ENCODE data around the gene SMIM28.
"Not testable (repeated sequence)": the region's sequence is repeated elsewhere in the genome, so short reads cannot be mapped to it uniquely, and the experiment has no call there.

SMIM28 gene

GRCh38 chr6:138418118-138418742, 40.5 kb downstream of the SMIM28 start:
- no peak overlapping the region for H3K27ac ChIP-seq
- DNase-seq (ENCODE audit: low read depth, low spot score): no peak
- H3K9me3 ChIP-seq (ENCODE audit: low read depth, low read length): no peaks in the 10 kb centered on the region
- H3K36me3 ChIP-seq (ENCODE audit: insufficient read depth, low read length): no peaks in the 10 kb centered on the region
- TF ChIP-seq FOXP2 (optimal IDR thresholded peaks at IDR 0.05; ENCODE audit: control extremely low read depth, extremely low read length, insufficient read depth): no peak
- no peak for TF ChIP-seq POLR2AphosphoS5 (IDR thresholded peaks at IDR 0.05; ENCODE audit: borderline replicate concordance, low read depth, low read length)
- TF ChIP-seq EZH2 (IDR thresholded peaks at IDR 0.05): no peak
- H3K9ac ChIP-seq (ENCODE audit: insufficient read length): no peak overlapping the region
- no peak overlapping the region for H3K4me3 ChIP-seq

- DNase-seq (ENCODE audit: low read depth, low spot score): no peak
These were observed 42.1 kb downstream of the SMIM28 start for GRCh38 chr6:138419766-138420165.

GRCh38 chr6:138420356-138420755, 42.7 kb downstream of the SMIM28 start:
- H3K4me3 ChIP-seq: no peak overlapping the region
- no peak for DNase-seq (ENCODE audit: low read depth, low spot score)
- no peak overlapping the region for H3K9ac ChIP-seq (ENCODE audit: insufficient read length)
- H3K27ac ChIP-seq: no peak overlapping the region
- H3K9me3 ChIP-seq (ENCODE audit: low read depth, low read length): no peaks in the 10 kb centered on the region
- TF ChIP-seq POLR2AphosphoS5 (IDR thresholded peaks at IDR 0.05; ENCODE audit: borderline replicate concordance, low read depth, low read length): no peak
- TF ChIP-seq EZH2 (IDR thresholded peaks at IDR 0.05): no peak
- no peak for TF ChIP-seq FOXP2 (optimal IDR thresholded peaks at IDR 0.05; ENCODE audit: control extremely low read depth, extremely low read length, insufficient read depth)
- no peaks in the 10 kb centered on the region; the same call in 1 of the 2 replicates for H3K36me3 ChIP-seq (ENCODE audit: insufficient read depth, low read length)

More at GRCh38 chr6:138419766-138420165, 42.1 kb downstream of the SMIM28 start:
- Histone ChIP-seq H3K9ac (ENCODE audit: insufficient read length) (no peak overlapping the region), H3K27ac (no peak overlapping the region), H3K9me3 (ENCODE audit: low read depth, low read length) (no peaks in the 10 kb centered on the region), H3K4me3 (no peak overlapping the region), H3K36me3 (ENCODE audit: insufficient read depth, low read length) (no peaks in the 10 kb centered on the region; the same call in 1 of the 2 replicates)
- TF ChIP-seq POLR2AphosphoS5 (IDR thresholded peaks at IDR 0.05; ENCODE audit: borderline replicate concordance, low read depth, low read length) (no peak), EZH2 (IDR thresholded peaks at IDR 0.05) (no peak), FOXP2 (optimal IDR thresholded peaks at IDR 0.05; ENCODE audit: control extremely low read depth, extremely low read length, insufficient read depth) (no peak)

- TF ChIP-seq POLR2AphosphoS5 (IDR thresholded peaks at IDR 0.05; ENCODE audit: borderline replicate concordance, low read depth, low read length) (no peak), FOXP2 (optimal IDR thresholded peaks at IDR 0.05; ENCODE audit: control extremely low read depth, extremely low read length, insufficient read depth) (no peak), EZH2 (IDR thresholded peaks at IDR 0.05) (no peak)
- H3K4me3 ChIP-seq: no peak overlapping the region
- DNase-seq (ENCODE audit: low read depth, low spot score): no peak
- no peaks in the 10 kb centered on the region for H3K9me3 ChIP-seq (ENCODE audit: low read depth, low read length)
- H3K9ac ChIP-seq (ENCODE audit: insufficient read length): no peak overlapping the region
- no peak overlapping the region for H3K27ac ChIP-seq
- no peaks in the 10 kb centered on the region; the same call in 1 of the 2 replicates for H3K36me3 ChIP-seq (ENCODE audit: insufficient read depth, low read length)
These were observed 43.4 kb downstream of the SMIM28 start for GRCh38 chr6:138421089-138421488.

GRCh38 chr6:138421608-138422007, 43.9 kb downstream of the SMIM28 start:
- no peak for TF ChIP-seq FOXP2 (optimal IDR thresholded peaks at IDR 0.05; ENCODE audit: control extremely low read depth, extremely low read length, insufficient read depth)
- no peak for TF ChIP-seq POLR2AphosphoS5 (IDR thresholded peaks at IDR 0.05; ENCODE audit: borderline replicate concordance, low read depth, low read length)
- no peak for TF ChIP-seq EZH2 (IDR thresholded peaks at IDR 0.05)
- no peak overlapping the region for H3K9ac ChIP-seq (ENCODE audit: insufficient read length)
- no peaks in the 10 kb centered on the region; the same call in 1 of the 2 replicates for H3K36me3 ChIP-seq (ENCODE audit: insufficient read depth, low read length)
- H3K9me3 ChIP-seq (ENCODE audit: low read depth, low read length): no peaks in the 10 kb centered on the region
- H3K4me3 ChIP-seq: no peak overlapping the region
- no peak overlapping the region for H3K27ac ChIP-seq
- no peak for DNase-seq (ENCODE audit: low read depth, low spot score)

GRCh38 chr6:138422861-138423260, 45.2 kb downstream of the SMIM28 start:
- Histone ChIP-seq H3K27ac (no peak overlapping the region), H3K36me3 (ENCODE audit: insufficient read depth, low read length) (no peaks in the 10 kb centered on the region; the same call in 1 of the 2 replicates), H3K9me3 (ENCODE audit: low read depth, low read length) (no peaks in the 10 kb centered on the region), H3K4me3 (no peak overlapping the region), H3K9ac (ENCODE audit: insufficient read length) (no peak overlapping the region)
- TF ChIP-seq EZH2 (IDR thresholded peaks at IDR 0.05): no peak
- TF ChIP-seq POLR2AphosphoS5 (IDR thresholded peaks at IDR 0.05; ENCODE audit: borderline replicate concordance, low read depth, low read length): no peak
- TF ChIP-seq FOXP2 (optimal IDR thresholded peaks at IDR 0.05; ENCODE audit: control extremely low read depth, extremely low read length, insufficient read depth): no peak
- no peak for DNase-seq (ENCODE audit: low read depth, low spot score)

GRCh38 chr6:138424004-138424904, 46.5 kb downstream of the SMIM28 start:
- Histone ChIP-seq H3K27ac (no peak overlapping the region), H3K9ac (ENCODE audit: insufficient read length) (no peak overlapping the region), H3K9me3 (ENCODE audit: low read depth, low read length) (no peaks in the 10 kb centered on the region), H3K36me3 (ENCODE audit: insufficient read depth, low read length) (no peaks in the 10 kb centered on the region; the same call in 1 of the 2 replicates), H3K4me3 (no peak overlapping the region)
- TF ChIP-seq EZH2 (IDR thresholded peaks at IDR 0.05): no peak
- TF ChIP-seq FOXP2 (optimal IDR thresholded peaks at IDR 0.05; ENCODE audit: control extremely low read depth, extremely low read length, insufficient read depth): no peak
- TF ChIP-seq POLR2AphosphoS5 (IDR thresholded peaks at IDR 0.05; ENCODE audit: borderline replicate concordance, low read depth, low read length): no peak
- DNase-seq (ENCODE audit: low read depth, low spot score): no peak

GRCh38 chr6:138425256-138425655, 47.6 kb downstream of the SMIM28 start:
- not testable (repeated sequence) for H3K36me3 ChIP-seq (ENCODE audit: insufficient read depth, low read length); H3K4me3 ChIP-seq; DNase-seq (ENCODE audit: low read depth, low spot score); H3K9ac ChIP-seq (ENCODE audit: insufficient read length); H3K27ac ChIP-seq; H3K9me3 ChIP-seq (ENCODE audit: low read depth, low read length)

Measured in SK-N-MC (cell line).